Measurements from ENCODE around the gene GRID2IP. TPM values are rescaled to one million over a fixed set of nuclear protein-coding genes. Genes with fewer than 3 reads are reported as not detected.
"Not testable (repeated sequence)": the region's sequence is repeated elsewhere in the genome, so short reads cannot be mapped to it uniquely, and the experiment has no call there.

Gene GRID2IP
- total RNA-seq, 2 experiments from 2014 or later: 0.10 to 0.12 TPM

DNA sequence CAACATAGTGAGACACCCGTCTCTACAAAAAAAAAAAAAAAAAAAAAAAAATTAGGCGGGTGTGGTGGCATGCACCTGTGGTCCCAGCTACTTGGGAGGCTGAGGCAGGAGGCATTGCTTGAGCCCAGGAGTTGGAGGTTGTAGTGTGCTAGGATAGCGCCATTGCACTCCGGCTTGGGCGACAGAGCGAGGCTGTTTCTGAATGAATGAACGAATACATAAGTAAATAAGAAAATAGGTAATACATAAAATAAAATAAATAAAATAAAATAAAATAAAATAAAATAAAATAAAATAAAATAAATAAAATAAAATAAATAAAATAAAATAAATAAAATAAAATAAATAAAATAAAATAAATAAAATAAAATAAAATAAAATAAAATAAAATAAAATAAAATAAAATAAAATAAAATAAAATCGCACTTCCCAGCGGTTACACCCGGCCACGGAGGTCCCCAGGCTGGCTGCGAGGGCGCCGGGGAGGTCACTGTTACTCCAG is 25.7 kb upstream of the GRID2IP start:
- intact Hi-C loops (cut with micrococcal nuclease): loop anchor here (1.0 to 2.0 kb wide), 2 partner anchors 13 to 130 kb away; partner anchors contain the start of genes INTS15 and ZNF12
- peak overlapping the region; percentile 84 for H3K4me3 Mint-ChIP-seq
- CTCF ChIA-PET: interaction anchor here (1.0 to 1.9 kb wide), 3 partner anchors 14 to 721 kb away, joined by 3 to 8 read pairs (median 4); partner anchors contain the start of gene INTS15
- not testable (repeated sequence) for H3K27me3 Mint-ChIP-seq (ENCODE audit: low read depth); H3K36me3 Mint-ChIP-seq (ENCODE audit: low read depth); H3K9me3 Mint-ChIP-seq
- peak overlapping the region; percentile 81 for H3K27ac Mint-ChIP-seq
- peaks cover 20% of the 10 kb centered on the region for H3K4me1 Mint-ChIP-seq (ENCODE audit: low read depth)
- DNase-seq: peak; percentile 36

DNA sequence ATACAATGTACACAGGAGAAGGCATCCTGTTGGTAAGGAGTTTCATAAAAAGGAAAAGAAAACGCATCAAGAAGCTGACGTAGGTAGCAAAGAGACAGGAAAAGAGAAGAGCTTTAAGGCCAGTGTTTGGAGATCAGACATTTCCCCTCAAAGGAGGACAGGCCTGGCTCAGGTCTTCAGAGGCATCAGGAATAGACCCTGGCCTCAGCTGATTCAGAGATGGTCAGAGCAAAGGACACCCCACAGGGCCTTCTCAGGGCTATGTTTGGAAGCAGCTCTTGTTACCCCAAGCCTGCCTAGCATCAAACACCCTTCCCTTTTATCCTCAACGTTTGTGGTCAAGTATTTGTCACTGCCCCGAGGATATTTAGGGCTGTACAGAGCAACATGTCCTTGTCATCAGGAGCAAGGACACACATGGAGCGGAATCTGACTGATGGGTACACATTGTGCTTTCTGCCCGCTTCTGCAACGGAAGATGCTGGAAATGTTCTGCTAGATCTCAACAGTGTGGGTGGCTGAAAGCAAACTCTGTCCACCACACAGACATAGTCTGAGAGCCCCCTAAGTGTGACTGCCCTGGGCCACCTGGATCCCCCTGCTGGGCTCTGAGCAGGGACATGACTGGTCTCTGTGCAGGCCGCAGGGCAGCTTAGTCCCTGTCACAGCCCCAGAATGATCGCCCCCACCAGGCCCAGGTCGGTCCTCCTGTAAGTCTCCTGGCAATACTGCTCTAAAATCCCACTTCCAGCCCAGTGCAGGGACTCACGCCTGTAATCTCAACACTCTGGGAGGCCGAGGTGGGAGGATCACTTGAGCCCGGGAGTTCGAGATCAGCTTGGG is 25.0 kb upstream of the GRID2IP start:
- Mint-ChIP-seq H3K27ac (peak overlapping the region; percentile 63), H3K4me3 (peak overlapping the region; percentile 78), H3K36me3 (ENCODE audit: low read depth) (peaks cover 8% of the 10 kb centered on the region), H3K27me3 (ENCODE audit: low read depth) (no peaks in the 10 kb centered on the region), H3K9me3 (no peaks in the 10 kb centered on the region), H3K4me1 (ENCODE audit: low read depth) (peaks cover 20% of the 10 kb centered on the region)
- DNase-seq: no peak
- CTCF ChIA-PET: interaction anchor here (1.0 to 3.8 kb wide), 8 partner anchors 14 to 720 kb away, joined by 3 to 36 read pairs (median 4); partner anchors contain the start of gene INTS15
- intact Hi-C loops (cut with micrococcal nuclease): loop anchor here (2.0 kb wide), 1 partner anchor 131 kb away; the partner anchor contains the start of gene ZNF12

DNA sequence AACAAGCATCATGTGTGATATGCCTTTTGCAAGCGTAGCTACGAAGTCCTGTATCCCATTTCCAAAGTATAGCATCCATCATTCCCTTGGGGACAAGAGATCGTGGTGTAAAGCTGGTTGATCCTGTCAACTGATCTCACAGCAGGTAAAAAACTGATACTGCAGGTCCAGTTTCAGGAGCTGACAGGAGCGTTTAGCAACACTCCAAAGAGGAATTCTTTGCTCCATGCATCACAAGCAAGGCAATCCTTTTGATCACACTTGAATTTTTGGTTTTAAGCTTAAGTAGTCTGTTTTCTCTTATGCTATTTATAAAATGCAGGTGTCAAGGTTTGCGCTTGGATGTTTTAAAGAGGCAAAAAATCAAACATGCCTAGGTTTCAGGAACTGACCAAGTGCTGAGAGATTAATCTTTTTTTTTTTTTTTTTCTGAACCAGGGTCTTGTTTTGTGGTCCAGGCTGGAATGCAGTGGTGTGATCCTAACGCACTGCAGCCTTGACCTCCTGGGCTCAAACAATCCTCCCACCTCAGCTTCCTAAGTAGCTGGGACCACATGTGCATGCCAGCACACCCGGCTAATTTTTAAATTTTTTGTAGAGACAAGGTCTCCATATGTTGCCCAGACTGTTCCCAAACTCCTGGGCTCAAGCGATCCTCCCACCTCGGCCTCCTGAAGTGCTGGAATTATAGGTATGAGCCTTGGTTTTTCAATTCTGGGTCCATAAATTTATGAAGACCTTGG is 24.2 kb upstream of the GRID2IP start:
- Mint-ChIP-seq H3K36me3 (ENCODE audit: low read depth) (peaks cover 8% of the 10 kb centered on the region), H3K27ac (no peak overlapping the region), H3K4me1 (ENCODE audit: low read depth) (peaks cover 20% of the 10 kb centered on the region), H3K4me3 (peak overlapping the region; percentile 78), H3K9me3 (no peaks in the 10 kb centered on the region), H3K27me3 (ENCODE audit: low read depth) (no peaks in the 10 kb centered on the region)
- CTCF ChIA-PET: interaction anchor here (0.6 to 3.8 kb wide), 10 partner anchors 15 to 720 kb away, joined by 3 to 36 read pairs (median 4); no protein-coding TSS in a partner anchor
- no peak for DNase-seq
- intact Hi-C loops (cut with micrococcal nuclease): loop anchor here (2.0 kb wide), 1 partner anchor 131 kb away; the partner anchor contains the start of gene ZNF12

DNA sequence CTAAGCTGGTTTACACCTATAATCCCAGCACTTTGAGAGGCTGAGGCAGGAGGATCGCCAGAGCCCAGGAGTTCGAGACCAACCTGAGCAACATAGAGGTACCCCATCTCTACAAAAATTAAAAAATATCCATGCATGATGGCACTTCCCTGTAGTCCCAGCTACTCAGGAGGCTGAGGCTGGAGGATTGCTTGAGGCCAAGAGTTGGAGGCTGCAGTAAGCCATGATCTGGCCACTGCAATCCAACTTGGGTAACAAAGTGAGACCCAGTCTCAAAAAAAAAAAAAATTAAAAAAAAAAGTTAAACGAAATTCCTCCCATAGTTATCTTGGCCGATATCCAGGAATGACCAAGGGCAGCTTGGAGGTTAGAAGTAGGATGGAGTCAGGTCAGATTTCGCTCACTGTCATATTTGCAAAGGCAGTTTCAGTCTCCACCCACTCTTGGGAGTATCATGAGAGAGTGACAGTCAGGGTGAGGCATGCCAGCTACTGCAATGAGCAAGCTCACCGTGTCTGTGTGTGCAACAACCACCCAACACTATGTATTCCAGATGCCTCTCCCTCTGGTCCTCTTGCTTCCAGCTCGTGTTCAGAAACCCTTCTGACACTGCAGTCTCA is 20.0 kb upstream of the GRID2IP start:
- H3K27me3 Mint-ChIP-seq (ENCODE audit: low read depth): no peaks in the 10 kb centered on the region
- H3K4me3 Mint-ChIP-seq: no peak overlapping the region
- intact Hi-C loops (cut with micrococcal nuclease): no loop called here

DNA sequence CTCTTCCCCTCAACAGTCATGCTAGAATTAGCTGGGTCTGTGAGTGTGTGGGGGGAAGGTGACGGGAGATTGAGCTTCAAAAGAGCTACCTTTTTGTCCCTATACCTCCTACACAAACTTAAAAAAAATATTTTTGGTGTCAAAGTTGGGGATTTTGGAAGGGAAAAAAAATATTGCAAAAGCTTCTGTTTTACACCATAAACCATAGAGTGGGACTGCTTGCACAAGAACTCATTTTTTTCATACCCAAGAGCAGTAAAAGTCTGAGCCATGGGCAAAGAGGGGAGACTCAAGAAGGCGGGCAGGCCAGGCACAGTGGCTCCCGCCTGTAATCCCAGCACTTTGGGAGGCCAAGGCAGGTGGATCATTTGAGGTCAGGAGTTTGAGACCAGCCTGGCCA is 16.6 kb upstream of the GRID2IP start:
- no peak overlapping the region for H3K27ac Mint-ChIP-seq
- CTCF ChIA-PET: no interaction called here
- peaks cover 2% of the 10 kb centered on the region for H3K4me1 Mint-ChIP-seq (ENCODE audit: low read depth)
- no peak for DNase-seq
- intact Hi-C loops (cut with micrococcal nuclease): no loop called here
- no peaks in the 10 kb centered on the region for H3K36me3 Mint-ChIP-seq (ENCODE audit: low read depth)
- no peaks in the 10 kb centered on the region for H3K9me3 Mint-ChIP-seq
- H3K27me3 Mint-ChIP-seq (ENCODE audit: low read depth): no peaks in the 10 kb centered on the region
- no peak overlapping the region for H3K4me3 Mint-ChIP-seq

More for the DNA sequence above, 20.0 kb upstream of the GRID2IP start:
- CTCF ChIA-PET: interaction anchor here (0.6 to 3.4 kb wide), 4 partner anchors 13 to 247 kb away, joined by 3 to 13 read pairs (median 6); no protein-coding TSS in a partner anchor
- Mint-ChIP-seq H3K9me3 (no peaks in the 10 kb centered on the region), H3K36me3 (ENCODE audit: low read depth) (no peaks in the 10 kb centered on the region), H3K4me1 (ENCODE audit: low read depth) (peaks cover 4% of the 10 kb centered on the region), H3K27ac (no peak overlapping the region)
- no peak for DNase-seq

DNA sequence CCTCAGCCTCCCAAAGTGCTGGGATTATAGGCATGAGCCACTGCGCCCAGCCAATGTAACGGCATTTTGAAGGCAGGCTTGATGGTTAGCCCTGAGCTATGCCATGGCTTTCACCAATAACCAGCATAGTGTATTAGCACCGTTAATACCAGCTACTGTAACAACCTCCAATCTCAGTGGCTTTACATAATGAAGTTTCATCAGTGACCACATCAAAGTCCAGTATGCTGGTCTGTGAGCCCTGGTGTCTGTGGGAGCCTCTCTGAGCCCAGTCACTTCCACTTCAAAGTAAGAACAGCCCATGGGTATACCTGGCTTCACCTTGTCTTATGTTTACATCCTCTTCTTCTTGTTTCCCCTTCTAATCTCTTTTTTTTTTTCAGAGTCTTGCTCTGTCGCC is 14.4 kb upstream of the GRID2IP start:
- Mint-ChIP-seq H3K27ac (no peak overlapping the region), H3K4me1 (ENCODE audit: low read depth) (peaks cover 2% of the 10 kb centered on the region), H3K4me3 (no peak overlapping the region), H3K36me3 (ENCODE audit: low read depth) (no peaks in the 10 kb centered on the region), H3K27me3 (ENCODE audit: low read depth) (no peaks in the 10 kb centered on the region), H3K9me3 (no peaks in the 10 kb centered on the region)
- intact Hi-C loops (cut with micrococcal nuclease): no loop called here
- DNase-seq: no peak
- CTCF ChIA-PET: interaction anchor here (0.6 to 1.2 kb wide), 3 partner anchors 38 to 291 kb away, joined by 3 to 4 read pairs (median 3); no protein-coding TSS in a partner anchor

DNA sequence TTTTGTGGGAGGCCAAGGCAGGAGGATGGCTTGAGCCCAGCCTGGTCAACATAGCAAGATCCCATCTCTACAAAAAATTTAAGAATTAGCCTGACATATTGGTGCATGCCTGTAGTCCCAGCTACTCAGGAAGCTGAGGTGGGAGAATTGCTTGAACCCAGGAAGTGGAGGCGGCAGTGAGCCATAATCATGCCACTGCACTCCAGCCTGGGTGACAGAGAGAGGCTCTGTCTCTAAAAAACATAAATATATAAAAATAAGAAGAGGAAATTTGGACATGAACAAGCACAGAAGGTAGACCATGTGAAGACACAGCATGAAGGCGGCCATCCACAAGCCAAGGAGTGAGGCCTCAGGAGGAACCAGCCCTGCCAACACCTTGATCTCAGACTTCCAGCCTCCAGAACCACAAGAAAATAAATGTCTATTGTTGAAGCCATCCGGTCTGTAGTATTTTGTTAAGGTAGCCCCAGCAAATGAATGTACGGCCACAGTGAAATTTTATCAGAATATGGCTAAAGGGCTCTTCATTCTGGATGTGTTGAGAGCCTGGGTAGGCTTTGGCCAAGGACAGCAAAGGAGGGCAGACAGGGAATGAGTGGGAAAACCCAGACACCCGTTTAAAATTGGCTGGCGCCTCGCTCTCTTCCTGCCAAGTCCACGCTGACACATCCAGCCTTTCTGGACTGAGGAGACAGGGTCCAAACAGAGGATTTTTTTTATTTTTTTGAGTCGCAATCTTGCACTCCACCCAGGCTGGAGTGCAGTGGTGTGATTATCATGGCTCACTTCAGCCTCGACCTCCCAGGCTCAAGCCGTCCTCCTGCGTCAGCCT is 12.9 kb upstream of the GRID2IP start:
- no peak for DNase-seq
- H3K27me3 Mint-ChIP-seq (ENCODE audit: low read depth): no peaks in the 10 kb centered on the region
- no peak overlapping the region for H3K27ac Mint-ChIP-seq
- intact Hi-C loops (cut with micrococcal nuclease): no loop called here
- CTCF ChIA-PET: interaction anchor here (1.8 kb wide), 1 partner anchor 48 kb away, joined by 5 read pairs; no protein-coding TSS in a partner anchor
- H3K36me3 Mint-ChIP-seq (ENCODE audit: low read depth): no peaks in the 10 kb centered on the region
- H3K4me1 Mint-ChIP-seq (ENCODE audit: low read depth): peaks cover 2% of the 10 kb centered on the region
- no peak overlapping the region for H3K4me3 Mint-ChIP-seq
- H3K9me3 Mint-ChIP-seq: no peaks in the 10 kb centered on the region

DNA sequence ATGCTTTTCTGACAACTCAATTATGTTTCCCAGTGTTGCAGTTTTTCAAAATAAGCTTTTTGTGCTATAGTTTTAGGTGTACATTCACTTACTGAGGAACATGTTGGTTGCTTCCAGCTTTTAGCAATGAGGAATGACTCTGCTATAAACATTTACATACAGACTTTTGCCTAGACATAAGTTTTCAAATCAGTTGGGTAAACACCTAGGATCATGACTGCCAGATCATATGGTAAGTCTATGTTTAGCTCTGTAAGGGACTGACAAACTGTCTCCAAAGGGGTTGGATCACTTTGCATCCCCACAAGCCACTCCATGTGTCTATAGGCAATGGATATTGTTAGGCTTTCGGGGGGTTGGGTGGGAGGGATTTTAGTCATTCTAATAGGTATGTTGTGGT is 10.8 kb upstream of the GRID2IP start:
- CTCF ChIA-PET: interaction anchor here (0.6 to 4.6 kb wide), 6 partner anchors 12 to 711 kb away, joined by 3 to 32 read pairs (median 4); no protein-coding TSS in a partner anchor
- Mint-ChIP-seq H3K36me3 (ENCODE audit: low read depth) (no peaks in the 10 kb centered on the region), H3K4me1 (ENCODE audit: low read depth) (peaks cover 2% of the 10 kb centered on the region), H3K27ac (no peak overlapping the region), H3K9me3 (no peaks in the 10 kb centered on the region), H3K27me3 (ENCODE audit: low read depth) (no peaks in the 10 kb centered on the region), H3K4me3 (no peak overlapping the region)
- no peak for DNase-seq
- intact Hi-C loops (cut with micrococcal nuclease): no loop called here

DNA sequence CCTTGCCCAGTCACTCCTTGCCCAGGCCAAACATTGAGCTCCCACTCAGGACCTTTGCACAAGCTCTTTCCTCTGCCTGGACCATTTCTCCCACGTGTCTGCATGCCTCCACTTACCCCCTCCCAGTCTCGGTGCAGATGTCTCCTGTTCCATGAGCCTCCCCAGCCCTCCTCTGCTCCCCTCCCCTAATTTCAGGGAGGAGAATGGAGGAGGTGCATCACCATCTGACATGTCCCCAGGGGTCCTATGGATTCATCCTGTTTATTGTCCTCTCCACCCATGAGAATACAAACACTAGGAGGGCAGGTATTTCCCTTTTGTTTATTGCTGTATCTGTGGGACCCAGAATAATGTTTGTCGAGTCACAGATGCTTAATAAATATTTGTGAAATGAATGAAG is 8.6 kb upstream of the GRID2IP start:
- Mint-ChIP-seq H3K4me3 (no peak overlapping the region), H3K9me3 (no peaks in the 10 kb centered on the region), H3K4me1 (ENCODE audit: low read depth) (peaks cover 4% of the 10 kb centered on the region), H3K27me3 (ENCODE audit: low read depth) (no peaks in the 10 kb centered on the region), H3K27ac (no peak overlapping the region), H3K36me3 (ENCODE audit: low read depth) (no peaks in the 10 kb centered on the region)
- intact Hi-C loops (cut with micrococcal nuclease): loop anchor here (1.0 kb wide), 1 partner anchor 44 kb away; no protein-coding TSS in a partner anchor
- CTCF ChIA-PET: interaction anchor here (0.6 to 4.6 kb wide), 6 partner anchors 12 to 50 kb away, joined by 3 to 32 read pairs (median 4); no protein-coding TSS in a partner anchor
- no peak for DNase-seq

DNA sequence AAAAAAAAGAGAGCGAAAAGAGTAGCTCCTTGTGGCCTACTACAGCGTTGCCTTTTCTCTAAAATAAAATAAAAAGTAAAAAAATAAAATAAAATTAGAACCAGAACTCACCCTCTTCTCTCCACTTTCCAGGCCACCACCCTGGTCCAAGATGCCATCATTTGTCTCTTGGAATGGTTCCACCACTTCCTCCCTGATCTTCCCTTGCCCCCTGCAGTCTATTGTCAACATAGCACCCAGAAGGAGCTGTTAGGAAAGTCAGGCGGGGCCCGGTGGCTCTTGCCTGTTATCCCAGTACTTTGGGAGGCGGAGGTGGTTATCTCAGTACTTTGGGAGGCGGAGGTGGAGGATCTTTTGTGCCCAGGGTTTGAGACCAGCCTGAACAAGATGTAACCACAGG is 7.6 kb upstream of the GRID2IP start:
- CTCF ChIA-PET: interaction anchor here (0.6 to 4.6 kb wide), 17 partner anchors 11 to 946 kb away, joined by 3 to 32 read pairs (median 3); no protein-coding TSS in a partner anchor
- Mint-ChIP-seq H3K4me3 (no peak overlapping the region), H3K27ac (no peak overlapping the region), H3K9me3 (no peaks in the 10 kb centered on the region), H3K4me1 (ENCODE audit: low read depth) (peaks cover 7% of the 10 kb centered on the region), H3K27me3 (ENCODE audit: low read depth) (no peaks in the 10 kb centered on the region), H3K36me3 (ENCODE audit: low read depth) (no peaks in the 10 kb centered on the region)
- intact Hi-C loops (cut with micrococcal nuclease): loop anchor here (1.0 kb wide), 1 partner anchor 43 kb away; no protein-coding TSS in a partner anchor
- peak; percentile 55 for DNase-seq

DNA sequence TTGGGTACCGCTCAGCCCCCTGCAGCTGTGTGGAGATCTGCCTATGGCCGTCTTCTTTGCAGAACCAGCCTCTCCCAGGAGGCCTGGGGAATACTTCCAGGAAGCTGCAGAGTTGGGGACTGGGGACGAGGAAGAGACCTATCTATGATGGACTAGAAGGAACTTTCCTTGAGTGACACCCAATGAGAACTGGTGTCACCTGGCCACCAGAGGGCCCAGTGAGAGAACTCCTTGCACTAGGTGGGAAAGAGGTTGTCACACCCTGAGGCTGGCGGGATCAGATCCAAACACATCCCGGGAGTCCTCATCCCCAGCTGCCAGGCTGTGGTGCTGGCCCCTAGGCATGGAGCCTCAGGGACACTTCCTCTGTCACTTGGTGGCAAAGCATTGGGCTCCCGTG is 4.9 kb upstream of the GRID2IP start:
- intact Hi-C loops (cut with micrococcal nuclease): no loop called here
- Mint-ChIP-seq H3K4me1 (ENCODE audit: low read depth) (peaks cover 7% of the 10 kb centered on the region), H3K4me3 (no peak overlapping the region), H3K27me3 (ENCODE audit: low read depth) (no peaks in the 10 kb centered on the region), H3K27ac (no peak overlapping the region), H3K36me3 (ENCODE audit: low read depth) (no peaks in the 10 kb centered on the region), H3K9me3 (no peaks in the 10 kb centered on the region)
- no peak for DNase-seq
- CTCF ChIA-PET: no interaction called here
